Activated CD4-positive, alpha-beta T cell treated with anti-CD3 and anti-CD28 coated beads for 36 hours (primary cell): Measurements from ENCODE around the gene USP34. TPM values are rescaled to one million over a fixed set of nuclear protein-coding genes. Genes with fewer than 3 reads are reported as not detected.

Experiments used
- ATAC-seq: fragments of 200-7000 bp; cut with Tn5 transposase; one replicate; pipeline ENCODE4 v1.10.0; 2021; ENCODE audit warnings: mild to moderate bottlenecking, moderate library complexity
- CTCF ChIA-PET: fragments of 350-600 bp; sonication (Branson Sonifier 250); formaldehyde crosslinking; loops from one replicate; lab custom pipeline; 2021; ENCODE audit warnings: antibody characterized with exemption; lab: Charles Lee
- POLR2A ChIA-PET: fragments of 350-600 bp; sonication (Branson Sonifier 250); formaldehyde crosslinking; loops from one replicate; lab custom pipeline; 2021; ENCODE audit warnings: antibody characterized with exemption, inconsistent platforms; lab: Charles Lee
- DNase-seq: peaks from one replicate; pipeline ENCODE4 v3.0.0-alpha.2; 2020
- H3K27ac Mint-ChIP-seq: one replicate; pipeline ENCODE4 v1.8.0; 2021; ENCODE audit warnings: mixed read lengths
- H3K27me3 Mint-ChIP-seq: one replicate; pipeline ENCODE4 v1.8.0; 2021; ENCODE audit warnings: mixed read lengths
- H3K36me3 Mint-ChIP-seq: one replicate; pipeline ENCODE4 v1.8.0; 2021; ENCODE audit warnings: low read depth, mixed read lengths
- H3K4me1 Mint-ChIP-seq: one replicate; pipeline ENCODE4 v1.8.0; 2021; ENCODE audit warnings: mixed read lengths
- H3K4me3 Mint-ChIP-seq: one replicate; pipeline ENCODE4 v1.8.0; 2021; ENCODE audit warnings: mild to moderate bottlenecking, moderate library complexity, mixed read lengths
- H3K9me3 Mint-ChIP-seq: one replicate; pipeline ENCODE4 v1.8.0; 2021; ENCODE audit warnings: low read depth, mixed read lengths
- intact Hi-C, 2 experiments: fragments of 100-400 bp; cut with DNase I in 1 of 2; cut with micrococcal nuclease in 1 of 2; formaldehyde crosslinking; loops; one replicate each; pipeline versions ENCODE4 v1.14.2 to v1.15.1; 2022 to 2024; cut with DNase I, micrococcal nuclease
- total RNA-seq, 2 experiments: library from RNA; stranded (reverse); gene quantifications; one replicate each; pipeline ENCODE4 v1.2.3, GENCODE V29; 2021

The USP34 gene
- total RNA-seq, 2 experiments from 2014 or later: 63.7 to 67.6 TPM

DNA sequence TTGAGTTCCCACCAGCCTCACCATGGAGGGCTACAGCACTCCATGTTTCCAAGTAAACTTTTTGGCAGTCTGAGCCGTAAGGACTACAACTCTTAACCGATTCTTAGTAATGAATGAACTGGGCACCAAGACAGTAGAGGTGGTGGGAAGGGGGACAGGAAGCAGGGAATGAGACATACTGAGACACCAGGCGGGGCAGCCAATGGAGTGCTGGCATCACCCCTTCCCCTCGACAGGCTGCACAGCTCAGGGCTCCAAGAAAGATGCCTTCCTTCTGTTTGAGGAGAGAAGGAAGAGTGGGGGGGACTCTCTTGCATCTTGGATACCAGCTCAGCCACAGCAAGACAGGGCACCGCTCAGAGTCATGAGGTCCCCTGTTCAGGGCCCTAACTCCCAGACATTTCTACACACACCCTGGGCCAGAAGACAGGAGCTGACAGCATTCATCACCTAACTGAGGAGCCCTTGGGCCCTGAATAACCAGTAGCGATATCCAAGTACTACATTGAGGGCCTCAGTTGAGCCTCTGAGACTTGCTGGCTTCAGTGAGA, 45.2 kb downstream of the USP34 start:
- H3K9me3 Mint-ChIP-seq: no peaks in the 10 kb centered on the region
- peaks cover 67% of the 10 kb centered on the region for H3K4me1 Mint-ChIP-seq
- peak; percentile 33 for DNase-seq
- ChIA-PET CTCF (interaction anchor here (0.6 to 2.7 kb wide), 36 partner anchors 8 to 486 kb away, joined by 3 to 25 read pairs (median 5); partner anchors contain the start of gene XPO1), POLR2A (interaction anchor here (0.6 to 0.8 kb wide), 3 partner anchors 9 to 47 kb away, joined by 3 to 6 read pairs (median 4); no protein-coding TSS in a partner anchor)
- intact Hi-C loops: loop anchor here (1.0 to 5.0 kb wide), 6 partner anchors 46 to 368 kb away; partner anchors contain the start of genes USP34 (in 2 of the 2) and XPO1 (in 1 of the 2)
- H3K27me3 Mint-ChIP-seq: no peaks in the 10 kb centered on the region
- H3K36me3 Mint-ChIP-seq: no peaks in the 10 kb centered on the region
- peak overlapping the region; percentile 87 for H3K27ac Mint-ChIP-seq
- ATAC-seq: peak; percentile 31
- H3K4me3 Mint-ChIP-seq: peak overlapping the region; percentile 15

DNA sequence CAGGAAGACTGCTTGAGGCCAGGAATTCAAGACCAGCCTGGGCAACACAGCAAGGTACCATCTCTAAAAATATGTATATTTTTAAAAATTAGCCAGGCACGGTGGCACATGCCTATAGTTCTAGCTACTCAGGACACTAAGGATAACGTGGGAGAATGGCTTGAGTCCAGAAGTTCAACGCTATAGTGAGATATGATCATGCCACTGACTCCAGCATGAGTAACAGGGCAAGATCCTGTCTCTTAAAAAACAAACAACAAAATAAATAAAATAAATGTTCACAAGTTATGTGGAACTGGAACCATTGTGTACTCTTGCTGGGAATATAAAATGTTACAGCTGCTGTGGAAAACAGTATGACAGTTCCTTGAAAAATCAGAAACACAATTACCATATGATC, 47.2 kb downstream of the USP34 start:
- POLR2A ChIA-PET: no interaction called here

DNA sequence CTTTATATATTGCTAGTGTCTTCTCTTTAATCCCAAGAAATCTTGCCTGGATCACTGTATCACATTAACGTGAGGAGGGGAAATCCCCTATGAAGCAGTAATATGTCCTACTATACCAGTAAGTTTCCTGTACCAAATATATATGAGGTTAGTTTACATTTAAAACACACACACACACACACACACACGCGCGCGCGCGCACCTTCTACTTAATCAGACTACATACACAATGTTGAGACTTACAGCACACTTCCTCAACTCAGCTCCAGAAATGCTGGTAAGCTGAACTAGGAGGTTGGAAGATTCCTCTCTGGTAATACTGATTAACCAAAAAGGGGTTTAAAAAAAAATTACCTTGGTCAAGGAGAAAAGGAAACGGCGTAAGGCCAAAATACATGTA, 49.3 kb downstream of the USP34 start:
- intact Hi-C loops: no loop called here
- H3K4me1 Mint-ChIP-seq: peaks cover 68% of the 10 kb centered on the region
- H3K4me3 Mint-ChIP-seq: no peak overlapping the region
- DNase-seq (peak; percentile 58), ATAC-seq (no peak)
- no peaks in the 10 kb centered on the region for H3K27me3 Mint-ChIP-seq
- POLR2A ChIA-PET: interaction anchor here (0.6 kb wide), 1 partner anchor 399 kb away, joined by 13 read pairs; no protein-coding TSS in a partner anchor
- no peaks in the 10 kb centered on the region for H3K9me3 Mint-ChIP-seq
- H3K36me3 Mint-ChIP-seq: peaks cover 3% of the 10 kb centered on the region
- H3K27ac Mint-ChIP-seq: peak overlapping the region; percentile 48
- CTCF ChIA-PET: interaction anchor here (0.8 to 4.7 kb wide), 4 partner anchors 9 to 39 kb away, joined by 3 to 21 read pairs (median 4); no protein-coding TSS in a partner anchor

More for the DNA sequence above, 47.2 kb downstream of the USP34 start:
- CTCF ChIA-PET: no interaction called here
- Mint-ChIP-seq H3K4me3 (no peak overlapping the region), H3K36me3 (no peaks in the 10 kb centered on the region), H3K9me3 (no peaks in the 10 kb centered on the region), H3K27me3 (no peaks in the 10 kb centered on the region), H3K27ac (no peak overlapping the region), H3K4me1 (peaks cover 80% of the 10 kb centered on the region)
- ATAC-seq: no peak
- intact Hi-C loops: no loop called here
- no peak for DNase-seq

DNA sequence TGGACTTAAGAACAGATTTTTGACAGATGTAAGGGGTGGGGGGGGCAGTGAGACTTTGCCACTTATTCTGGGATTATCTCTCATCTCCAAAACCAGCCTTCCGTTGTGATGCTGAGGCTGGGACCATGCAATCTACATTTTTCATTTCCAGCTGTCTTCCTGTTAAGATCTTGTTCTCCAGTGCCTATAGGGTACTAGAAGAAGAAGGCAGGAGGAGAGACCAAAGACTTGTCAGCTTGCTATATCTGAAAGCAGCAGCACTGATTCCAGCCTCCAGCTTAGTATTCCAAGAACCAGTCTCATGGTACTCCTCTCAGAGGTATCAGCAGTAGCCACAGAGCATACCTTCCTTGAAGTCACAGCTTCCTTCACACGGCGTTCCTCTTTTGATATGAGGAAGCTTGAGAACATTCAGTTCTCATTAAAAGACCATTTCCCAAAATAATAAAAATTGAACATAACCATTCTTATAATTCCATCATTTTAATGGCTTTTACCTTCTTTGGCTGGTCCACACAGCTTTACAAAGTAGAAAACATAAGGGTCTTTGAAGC, 49.8 kb downstream of the USP34 start:
- DNase-seq (no peak), ATAC-seq (no peak)
- Mint-ChIP-seq H3K27ac (no peak overlapping the region), H3K9me3 (no peaks in the 10 kb centered on the region), H3K4me1 (peaks cover 63% of the 10 kb centered on the region), H3K4me3 (no peak overlapping the region), H3K27me3 (no peaks in the 10 kb centered on the region), H3K36me3 (peaks cover 3% of the 10 kb centered on the region)
- intact Hi-C loops: no loop called here
- ChIA-PET POLR2A (no interaction called here), CTCF (interaction anchor here (0.7 to 4.7 kb wide), 5 partner anchors 10 to 40 kb away, joined by 3 to 21 read pairs (median 3); no protein-coding TSS in a partner anchor)

DNA sequence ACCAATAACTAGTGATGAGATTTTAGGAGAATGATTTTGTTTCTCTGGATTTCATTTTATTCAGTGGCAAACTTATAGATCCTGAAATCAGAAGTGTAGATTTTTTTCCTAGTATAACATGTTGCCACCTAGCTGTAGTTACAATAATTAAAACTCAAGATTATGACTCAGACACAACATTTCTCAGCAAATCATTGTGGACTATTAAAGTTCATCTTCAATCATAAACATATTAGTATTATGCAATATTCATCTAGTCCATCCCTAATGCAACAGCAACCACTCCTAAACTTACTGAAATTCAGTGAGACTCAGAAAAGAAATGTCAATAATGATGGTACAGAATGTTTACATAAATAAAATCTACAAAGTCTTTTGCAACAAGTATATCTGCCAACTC, 51.3 kb downstream of the USP34 start:
- Mint-ChIP-seq H3K27me3 (no peaks in the 10 kb centered on the region), H3K4me1 (peaks cover 50% of the 10 kb centered on the region), H3K27ac (no peak overlapping the region), H3K4me3 (no peak overlapping the region), H3K9me3 (no peaks in the 10 kb centered on the region), H3K36me3 (peaks cover 3% of the 10 kb centered on the region)
- DNase-seq: no peak
- ChIA-PET CTCF (interaction anchor here (0.7 to 4.7 kb wide), 2 partner anchors 11 to 16 kb away, joined by 3 to 21 read pairs; no protein-coding TSS in a partner anchor), POLR2A (no interaction called here)
- no peak for ATAC-seq
- intact Hi-C loops: no loop called here

DNA sequence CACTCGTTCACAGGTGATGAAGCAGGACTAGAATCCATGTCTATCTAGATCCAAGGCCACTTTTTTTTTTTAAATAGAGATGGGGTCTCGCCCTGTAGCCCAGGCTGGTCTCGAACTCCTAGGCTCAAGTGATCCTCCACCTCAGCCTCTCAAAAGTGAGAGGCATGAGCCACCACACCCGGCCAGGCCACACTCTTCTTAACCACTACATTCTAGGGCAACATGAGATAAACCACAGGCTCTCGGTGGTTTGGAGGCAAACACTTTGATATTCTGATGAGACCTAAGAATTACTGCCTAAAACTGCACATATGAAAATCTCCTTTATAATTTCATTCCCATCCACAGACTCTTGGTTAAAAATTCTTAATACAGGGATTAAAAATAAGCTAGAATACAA, 51.8 kb downstream of the USP34 start:
- Mint-ChIP-seq H3K27me3 (no peaks in the 10 kb centered on the region), H3K9me3 (no peaks in the 10 kb centered on the region), H3K4me1 (peaks cover 49% of the 10 kb centered on the region), H3K4me3 (no peak overlapping the region), H3K27ac (no peak overlapping the region), H3K36me3 (peaks cover 3% of the 10 kb centered on the region)
- peak; percentile 55 for ATAC-seq
- intact Hi-C loops: no loop called here
- ChIA-PET CTCF (interaction anchor here (0.6 to 4.7 kb wide), 3 partner anchors 12 to 256 kb away, joined by 3 to 21 read pairs (median 3); no protein-coding TSS in a partner anchor), POLR2A (no interaction called here)
- DNase-seq: peak; percentile 39

DNA sequence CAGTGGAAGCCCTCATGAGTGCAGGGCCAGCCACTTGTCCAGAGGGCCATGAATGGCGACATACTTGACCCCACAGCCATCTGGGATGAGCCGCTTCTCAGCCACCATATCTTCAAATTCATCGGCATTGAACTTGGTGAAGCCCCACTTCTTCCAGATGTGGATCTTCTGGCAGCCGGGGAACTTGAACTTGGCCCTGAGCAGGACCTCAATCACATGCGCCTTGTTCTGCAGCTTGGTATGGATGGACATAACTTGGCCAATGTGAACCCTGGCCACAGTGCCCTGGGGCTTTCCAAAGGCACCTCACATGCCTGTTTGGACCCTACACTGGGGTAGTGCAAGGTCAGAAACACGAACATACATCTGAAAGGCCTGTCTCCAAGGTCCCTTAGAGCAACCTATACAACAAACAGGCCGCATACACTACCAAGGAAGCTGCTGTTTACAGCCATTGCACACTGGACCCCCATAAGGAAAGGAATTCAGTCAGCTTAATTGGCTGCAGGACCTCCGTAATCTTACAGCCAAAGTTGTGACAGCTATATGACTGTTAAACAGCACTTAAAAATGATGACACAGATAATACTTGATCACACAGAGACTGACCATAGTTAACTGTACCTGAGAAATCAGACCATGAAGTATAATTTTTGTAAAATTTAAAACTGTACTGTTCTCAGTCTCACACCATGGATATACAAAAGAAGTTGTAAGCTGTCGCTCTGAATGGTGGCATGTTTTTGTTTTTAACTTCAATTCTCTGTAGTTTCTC, 53.8 kb downstream of the USP34 start:
- no peak for DNase-seq
- no peaks in the 10 kb centered on the region for H3K27me3 Mint-ChIP-seq
- POLR2A ChIA-PET: no interaction called here

DNA sequence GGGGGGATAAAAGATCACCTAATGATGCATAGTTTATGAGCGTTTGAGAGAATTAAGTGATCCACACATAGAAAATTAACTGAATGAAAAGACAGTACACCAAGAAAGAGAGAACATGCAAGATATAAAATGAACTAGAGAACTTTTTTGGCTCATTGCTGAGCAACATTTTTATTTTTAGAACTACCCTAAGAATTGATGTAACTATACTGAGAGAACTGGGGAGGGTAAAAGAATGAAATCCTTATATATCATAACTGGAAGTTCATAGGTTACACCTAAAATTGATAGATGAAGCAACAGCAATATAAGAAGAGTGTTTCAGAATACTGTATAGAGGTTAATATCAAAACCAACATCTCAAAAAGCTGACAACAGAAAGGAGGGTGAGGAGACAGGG, 55.6 kb downstream of the USP34 start:
- Mint-ChIP-seq H3K4me3 (no peak overlapping the region), H3K4me1 (peaks cover 32% of the 10 kb centered on the region), H3K36me3 (peaks cover 14% of the 10 kb centered on the region), H3K27ac (no peak overlapping the region), H3K9me3 (no peaks in the 10 kb centered on the region), H3K27me3 (no peaks in the 10 kb centered on the region)
- ChIA-PET CTCF (interaction anchor here (1.9 kb wide), 1 partner anchor 11 kb away, joined by 9 read pairs; no protein-coding TSS in a partner anchor), POLR2A (no interaction called here)
- DNase-seq (no peak), ATAC-seq (no peak)
- intact Hi-C loops: no loop called here

More for the DNA sequence above, 53.8 kb downstream of the USP34 start:
- Mint-ChIP-seq H3K4me1 (peaks cover 36% of the 10 kb centered on the region), H3K36me3 (peaks cover 3% of the 10 kb centered on the region), H3K4me3 (no peak overlapping the region), H3K9me3 (no peaks in the 10 kb centered on the region), H3K27ac (no peak overlapping the region)
- CTCF ChIA-PET: interaction anchor here (1.2 to 1.9 kb wide), 3 partner anchors 9 to 17 kb away, joined by 4 to 9 read pairs (median 6); no protein-coding TSS in a partner anchor
- intact Hi-C loops: no loop called here
- no peak for ATAC-seq

DNA sequence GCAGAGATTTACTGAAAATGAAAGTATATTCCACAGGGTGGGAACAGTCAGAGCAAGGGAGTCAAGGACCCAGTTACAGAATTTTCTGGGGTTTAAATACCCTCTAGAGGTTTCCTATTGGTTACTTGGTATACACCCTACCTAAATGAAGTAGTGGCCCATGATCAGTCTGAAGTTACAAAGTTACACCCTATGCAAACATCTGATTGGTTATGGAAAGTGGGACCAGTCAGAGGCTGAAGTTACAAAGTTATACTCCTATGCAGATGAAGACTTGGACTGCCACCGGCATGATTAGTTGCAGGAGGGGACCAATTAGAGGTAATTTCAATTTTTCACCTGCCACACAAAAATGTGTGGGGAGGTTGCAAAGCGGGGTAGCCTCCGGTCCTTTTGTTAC, 56.2 kb downstream of the USP34 start:
- ChIA-PET CTCF (no interaction called here), POLR2A (no interaction called here)
- no peak overlapping the region for H3K27ac Mint-ChIP-seq
- intact Hi-C loops: no loop called here
- ATAC-seq (no peak), DNase-seq (no peak)
- H3K9me3 Mint-ChIP-seq: no peaks in the 10 kb centered on the region
- H3K27me3 Mint-ChIP-seq: no peaks in the 10 kb centered on the region
- H3K36me3 Mint-ChIP-seq: peaks cover 17% of the 10 kb centered on the region
- peaks cover 31% of the 10 kb centered on the region for H3K4me1 Mint-ChIP-seq
- H3K4me3 Mint-ChIP-seq: no peak overlapping the region

DNA sequence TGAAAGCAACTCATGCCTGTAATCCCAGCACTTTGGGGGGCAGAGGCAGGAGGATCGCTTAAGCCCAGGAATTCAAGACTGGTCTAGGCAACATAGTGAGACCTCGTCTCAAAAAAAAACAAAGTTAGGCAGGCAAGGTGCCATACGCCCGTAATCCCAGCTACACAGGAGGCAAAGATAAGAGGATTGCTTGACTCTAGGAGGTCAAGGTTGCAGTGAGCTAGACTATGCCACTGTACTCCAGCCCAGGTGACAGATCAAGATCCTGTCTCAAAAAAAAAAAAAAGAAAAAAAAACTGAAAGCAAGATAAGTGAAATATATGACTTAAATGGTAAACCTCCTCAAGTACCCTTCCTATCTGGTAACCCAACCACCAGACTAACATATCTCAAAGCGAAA, 59.8 kb downstream of the USP34 start:
- no peak overlapping the region for H3K4me3 Mint-ChIP-seq
- H3K36me3 Mint-ChIP-seq: peaks cover 16% of the 10 kb centered on the region
- no peak overlapping the region for H3K27ac Mint-ChIP-seq
- ChIA-PET POLR2A (interaction anchor here (0.7 kb wide), 1 partner anchor 85 kb away, joined by 3 read pairs; no protein-coding TSS in a partner anchor), CTCF (interaction anchor here (0.6 to 1.4 kb wide), 3 partner anchors 10 to 21 kb away, joined by 3 read pairs; no protein-coding TSS in a partner anchor)
- no peak for ATAC-seq
- intact Hi-C loops: no loop called here
- no peaks in the 10 kb centered on the region for H3K9me3 Mint-ChIP-seq
- no peaks in the 10 kb centered on the region for H3K27me3 Mint-ChIP-seq
- peaks cover 26% of the 10 kb centered on the region for H3K4me1 Mint-ChIP-seq
- no peak for DNase-seq

DNA sequence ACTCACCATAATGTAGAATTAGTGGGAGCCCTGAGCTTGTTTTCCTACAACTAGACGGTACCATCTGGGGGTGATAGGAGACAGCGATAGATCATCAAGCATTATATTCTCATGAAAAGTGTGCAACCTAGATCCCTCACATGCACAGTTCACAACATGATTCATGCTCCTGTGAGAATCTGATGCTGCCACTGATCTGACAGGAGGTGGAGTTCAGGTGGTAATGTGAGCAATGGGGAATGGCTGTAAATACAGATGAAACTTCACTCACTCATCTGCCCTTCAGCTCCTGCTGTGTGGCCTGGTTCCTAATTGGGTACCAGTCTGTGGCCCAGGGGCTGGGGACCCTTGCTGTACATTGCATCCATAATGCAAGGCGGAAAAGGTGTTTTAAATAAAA, 60.7 kb downstream of the USP34 start:
- ChIA-PET POLR2A (no interaction called here), CTCF (interaction anchor here (1.4 kb wide), 2 partner anchors 9 to 20 kb away, joined by 3 read pairs; no protein-coding TSS in a partner anchor)
- peaks cover 25% of the 10 kb centered on the region for H3K4me1 Mint-ChIP-seq
- no peaks in the 10 kb centered on the region for H3K9me3 Mint-ChIP-seq
- no peak overlapping the region for H3K4me3 Mint-ChIP-seq
- ATAC-seq (no peak), DNase-seq (no peak)
- H3K36me3 Mint-ChIP-seq: peaks cover 23% of the 10 kb centered on the region
- H3K27ac Mint-ChIP-seq: no peak overlapping the region
- intact Hi-C loops: no loop called here
- H3K27me3 Mint-ChIP-seq: no peaks in the 10 kb centered on the region
